Fibroblast of villous mesenchyme (primary cell): ENCODE measurements around the gene EXOC4. TPM values are rescaled to one million over a fixed set of nuclear protein-coding genes. Genes with fewer than 3 reads are reported as not detected.
A peak's percentile ranks its signal among the peaks of the same experiment; 100 is the strongest.
"Not testable (repeated sequence)": the region's sequence is repeated elsewhere in the genome, so short reads cannot be mapped to it uniquely, and the experiment has no call there.

ENCODE experiments used
- DNase-seq: peaks from one replicate; pipeline ENCODE4 v3.0.0-alpha.2; 2010; ENCODE audit warnings: low read depth
- H3K4me3 ChIP-seq: 2 replicates; pipeline ENCODE4 v1.5.1; 2011; ENCODE audit warnings: low read depth, mild to moderate bottlenecking, low read length
- total RNA-seq: library from RNA; depleted of rRNA; stranded (reverse); fragments of >200 nt; gene quantifications from 2 replicates; pipeline ENCODE4 v1.2.3, GENCODE V29; 2012
- TF ChIP-seq, protein P1 (sequence below): IDR thresholded peaks from 2 replicates; pipeline ENCODE4 v1.5.1; 2012; ENCODE audit warnings: low read depth, mild to moderate bottlenecking, low read length; ENCODE audit not compliant: insufficient read depth

Gene EXOC4
- total RNA-seq, 1 donor: 106 TPM

DNA sequence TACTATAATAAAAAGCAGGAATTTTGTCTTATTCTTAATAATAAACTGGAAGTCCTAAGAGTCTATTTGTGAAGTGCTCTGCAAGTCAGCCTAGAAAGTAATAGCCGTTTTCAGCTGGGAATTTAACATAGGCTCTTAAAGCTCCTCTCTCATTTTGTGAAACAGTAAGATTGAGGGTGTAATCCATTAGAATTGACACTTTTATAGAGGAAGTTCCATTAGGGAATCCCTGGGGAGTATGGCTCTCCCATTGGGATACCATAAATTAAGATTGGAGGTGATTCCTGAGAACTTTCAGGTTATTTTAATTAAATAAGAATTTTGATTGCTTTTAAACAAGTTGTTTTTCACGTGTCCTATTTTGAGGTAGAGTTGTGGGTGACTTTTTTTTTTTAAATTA lies 68.0 kb downstream of the EXOC4 start:
- H3K4me3 ChIP-seq: no peak overlapping the region
- TF ChIP-seq, protein P1, sequence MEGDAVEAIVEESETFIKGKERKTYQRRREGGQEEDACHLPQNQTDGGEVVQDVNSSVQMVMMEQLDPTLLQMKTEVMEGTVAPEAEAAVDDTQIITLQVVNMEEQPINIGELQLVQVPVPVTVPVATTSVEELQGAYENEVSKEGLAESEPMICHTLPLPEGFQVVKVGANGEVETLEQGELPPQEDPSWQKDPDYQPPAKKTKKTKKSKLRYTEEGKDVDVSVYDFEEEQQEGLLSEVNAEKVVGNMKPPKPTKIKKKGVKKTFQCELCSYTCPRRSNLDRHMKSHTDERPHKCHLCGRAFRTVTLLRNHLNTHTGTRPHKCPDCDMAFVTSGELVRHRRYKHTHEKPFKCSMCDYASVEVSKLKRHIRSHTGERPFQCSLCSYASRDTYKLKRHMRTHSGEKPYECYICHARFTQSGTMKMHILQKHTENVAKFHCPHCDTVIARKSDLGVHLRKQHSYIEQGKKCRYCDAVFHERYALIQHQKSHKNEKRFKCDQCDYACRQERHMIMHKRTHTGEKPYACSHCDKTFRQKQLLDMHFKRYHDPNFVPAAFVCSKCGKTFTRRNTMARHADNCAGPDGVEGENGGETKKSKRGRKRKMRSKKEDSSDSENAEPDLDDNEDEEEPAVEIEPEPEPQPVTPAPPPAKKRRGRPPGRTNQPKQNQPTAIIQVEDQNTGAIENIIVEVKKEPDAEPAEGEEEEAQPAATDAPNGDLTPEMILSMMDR: no peak
- no peak for DNase-seq

DNA sequence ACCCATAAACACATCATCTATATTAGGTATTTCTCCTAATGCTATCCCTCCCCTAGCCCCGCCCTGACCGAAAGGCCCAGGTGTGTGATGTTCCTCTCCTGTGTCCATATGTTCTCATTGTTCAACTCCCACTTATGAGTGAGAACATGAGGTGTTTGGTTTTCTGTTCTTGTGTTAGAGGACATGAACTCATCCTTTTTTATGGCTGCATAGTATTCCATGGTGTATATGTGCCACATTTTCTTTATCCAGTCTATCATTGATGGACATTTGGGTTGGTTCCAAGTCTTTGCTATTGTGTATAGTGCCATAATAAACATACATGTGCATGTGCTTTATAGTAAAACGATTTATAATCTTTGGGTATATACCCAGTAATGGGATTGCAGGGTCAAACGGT lies 68.5 kb downstream of the EXOC4 start:
- not testable (repeated sequence) for H3K4me3 ChIP-seq, DNase-seq

DNA sequence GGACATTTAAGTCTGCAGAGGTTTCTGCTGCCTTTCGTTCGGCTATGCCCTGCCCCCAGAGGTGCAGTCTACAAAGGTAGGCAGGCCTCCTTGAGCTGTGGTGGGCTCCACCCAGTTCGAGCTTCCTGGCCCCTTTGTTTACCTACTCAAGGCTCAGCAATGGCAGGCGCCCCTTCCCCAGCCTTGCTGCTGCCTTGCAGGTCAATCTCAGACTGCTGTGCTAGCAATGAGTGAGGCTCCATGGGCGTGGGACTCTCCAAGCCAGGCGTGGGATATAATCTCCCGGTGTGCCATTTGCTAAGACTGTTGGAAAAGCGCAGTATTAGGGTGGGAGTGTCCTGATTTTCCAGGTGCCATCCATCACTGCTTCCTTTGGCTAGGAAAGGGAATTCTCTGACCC lies 73.9 kb downstream of the EXOC4 start:
- H3K4me3 ChIP-seq, DNase-seq: not testable (repeated sequence)

DNA sequence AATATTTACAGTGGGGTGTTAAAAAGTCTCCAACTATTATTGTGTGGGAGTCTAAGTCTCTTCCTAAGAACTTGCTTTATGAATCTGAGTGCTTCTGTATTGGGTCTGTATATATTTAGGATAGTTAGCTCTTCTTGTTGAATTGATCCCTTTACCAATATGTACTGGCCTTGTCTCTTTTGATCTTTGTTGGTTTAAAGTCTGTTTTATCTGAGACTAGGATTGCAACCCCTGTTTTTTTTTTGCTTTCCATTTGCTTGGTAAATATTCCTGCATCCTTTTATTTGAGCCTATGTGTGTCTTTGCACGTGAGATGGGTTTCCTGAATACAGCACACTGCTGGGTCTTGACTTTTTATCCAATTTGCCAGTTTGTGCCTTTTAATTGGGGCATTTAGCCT lies 75.1 kb downstream of the EXOC4 start:
- not testable (repeated sequence) for H3K4me3 ChIP-seq, DNase-seq

DNA sequence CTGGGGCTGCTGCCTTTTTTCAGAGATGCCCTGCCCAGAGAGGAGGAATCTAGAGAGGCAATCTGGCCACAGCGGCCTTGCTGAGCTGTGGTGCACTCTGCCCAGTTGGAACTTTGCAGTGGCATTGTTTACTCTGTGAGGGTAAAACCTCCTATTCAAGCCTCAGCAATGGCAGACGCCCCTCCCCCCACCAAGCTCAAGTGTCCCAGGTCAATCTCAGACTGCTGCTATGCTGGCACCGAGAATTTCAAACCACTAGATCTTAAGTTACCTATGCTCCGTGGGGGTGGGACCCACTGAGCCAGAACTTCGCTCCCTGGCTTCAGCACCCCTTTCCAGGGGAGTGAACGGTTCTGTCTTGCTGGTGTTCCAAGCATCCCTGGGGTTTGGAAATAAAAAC lies 77.2 kb downstream of the EXOC4 start:
- DNase-seq: no peak
- H3K4me3 ChIP-seq: no peak overlapping the region
- TF ChIP-seq, protein P1: no peak

DNA sequence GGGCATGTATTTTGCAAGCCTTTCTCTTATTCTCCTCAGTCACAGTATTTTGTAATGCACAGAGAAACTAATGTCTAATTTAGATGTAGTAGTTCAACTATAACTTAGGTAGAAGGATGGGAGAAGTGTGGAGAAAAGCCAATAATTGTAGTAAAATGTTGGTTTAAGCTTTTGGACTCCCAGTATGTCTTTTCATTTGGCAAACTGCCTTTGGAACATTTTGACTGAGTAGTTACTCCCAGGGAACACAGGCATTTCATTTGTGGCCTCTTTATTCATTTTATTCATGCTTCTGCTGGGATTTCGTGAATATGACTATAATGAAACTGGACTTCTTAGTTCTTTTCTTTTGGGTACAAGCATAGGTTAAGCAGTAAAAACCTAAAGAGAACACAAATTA lies 79.0 kb downstream of the EXOC4 start:
- no peak overlapping the region for H3K4me3 ChIP-seq
- TF ChIP-seq, protein P1: no peak
- DNase-seq: no peak

DNA sequence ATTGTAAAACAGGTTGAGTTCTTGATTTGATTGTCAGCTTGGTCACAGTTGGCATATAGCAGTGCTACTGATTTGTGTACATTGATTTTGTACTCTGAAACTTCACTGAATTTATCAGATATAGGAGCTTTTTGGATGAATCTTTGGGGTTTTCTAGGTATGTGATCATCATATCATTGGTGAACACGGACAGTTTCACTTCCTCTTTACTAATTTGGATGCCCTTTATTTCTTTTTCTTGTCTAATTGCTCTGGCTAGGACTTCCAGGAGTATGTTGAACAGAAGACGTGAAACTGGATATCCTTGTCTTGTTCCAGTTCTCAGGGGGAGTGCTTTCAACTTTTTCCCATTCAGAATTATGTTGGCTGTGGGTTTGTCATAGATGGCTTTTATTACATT lies 86.9 kb downstream of the EXOC4 start:
- no peak for DNase-seq
- H3K4me3 ChIP-seq: no peak overlapping the region
- TF ChIP-seq, protein P1: no peak

DNA sequence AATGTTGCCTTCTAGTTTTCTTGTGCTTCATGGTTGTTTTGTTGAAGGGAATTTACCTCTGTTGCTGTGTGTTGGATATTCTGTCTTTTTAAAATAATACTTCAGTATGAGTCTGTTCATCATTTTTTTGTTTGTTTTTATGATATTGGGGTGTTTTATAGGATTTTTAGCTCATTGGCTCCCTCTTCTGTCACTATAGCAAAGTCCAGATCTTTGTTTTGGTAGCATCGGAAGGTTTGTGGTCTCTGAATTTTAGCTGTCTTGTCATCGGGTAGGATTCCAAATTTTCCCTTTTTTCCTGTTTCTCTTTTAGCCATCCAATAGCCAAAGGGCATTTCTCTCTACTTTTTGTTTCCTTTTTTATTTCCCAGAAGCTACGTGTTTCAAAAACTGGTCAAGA lies 91.4 kb downstream of the EXOC4 start:
- peak; percentile 32 for DNase-seq
- TF ChIP-seq, protein P1: peak; percentile 54

More for the DNA sequence above, 91.4 kb downstream of the EXOC4 start:
- H3K4me3 ChIP-seq: no peak overlapping the region
